ENCODE data around the gene ANO1.

Gene ANO1

DNA sequence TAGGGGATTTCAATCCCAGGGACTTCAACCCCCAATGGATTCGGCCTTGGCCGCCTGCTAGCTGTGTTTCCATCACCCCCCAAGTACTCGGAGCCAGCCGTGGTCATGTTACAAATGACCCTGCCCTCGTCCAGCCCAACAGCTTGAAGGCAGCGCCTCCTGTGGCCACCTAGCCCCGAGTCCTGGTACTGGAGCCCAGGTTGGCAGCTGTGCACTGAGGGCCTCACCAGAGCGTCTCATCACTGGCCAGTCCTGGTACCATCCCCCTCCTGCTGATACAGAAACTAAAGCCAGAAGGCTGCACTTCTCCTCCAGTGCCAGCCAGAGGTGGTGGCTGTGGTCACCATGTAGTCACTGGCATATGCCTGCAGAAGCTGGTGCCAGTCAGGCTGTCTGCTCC is 80.1 kb downstream of the ANO1 start:
- in situ Hi-C loops (cut with MboI; ENCODE audit: low sequenced_read_pairs): no loop called here

DNA sequence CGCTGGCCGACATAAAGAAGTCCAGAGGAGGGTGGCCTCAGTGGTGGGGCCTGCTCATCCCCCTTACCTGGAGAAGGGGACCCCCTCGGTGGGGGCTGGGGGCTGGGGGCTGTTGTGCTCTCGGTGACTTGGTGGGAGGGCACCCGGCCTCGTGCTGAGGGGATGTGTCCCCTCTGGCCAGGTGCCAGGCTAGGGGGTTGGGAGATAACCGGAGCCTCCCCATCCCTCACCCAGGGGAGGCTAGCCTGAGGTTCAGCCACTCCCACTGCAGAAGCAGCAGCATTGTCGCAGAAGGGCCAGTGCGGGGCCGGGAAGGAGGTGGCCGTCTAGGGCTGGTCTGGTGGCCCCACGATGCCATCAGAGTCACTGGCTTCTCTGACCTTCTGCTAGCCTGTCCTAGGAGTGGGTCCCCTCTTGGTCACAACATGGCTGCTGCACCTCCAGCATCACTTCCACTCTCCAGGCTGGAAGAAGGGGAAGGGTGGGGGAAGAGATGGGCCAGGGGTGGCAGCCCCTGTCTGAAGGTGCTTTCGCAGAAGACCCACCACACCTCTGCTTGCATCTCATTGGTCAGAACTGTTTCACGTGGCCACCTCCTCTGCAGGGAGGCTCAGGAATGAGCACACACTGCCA is 80.8 kb downstream of the ANO1 start:
- in situ Hi-C loops (cut with MboI; ENCODE audit: low sequenced_read_pairs): no loop called here

DNA sequence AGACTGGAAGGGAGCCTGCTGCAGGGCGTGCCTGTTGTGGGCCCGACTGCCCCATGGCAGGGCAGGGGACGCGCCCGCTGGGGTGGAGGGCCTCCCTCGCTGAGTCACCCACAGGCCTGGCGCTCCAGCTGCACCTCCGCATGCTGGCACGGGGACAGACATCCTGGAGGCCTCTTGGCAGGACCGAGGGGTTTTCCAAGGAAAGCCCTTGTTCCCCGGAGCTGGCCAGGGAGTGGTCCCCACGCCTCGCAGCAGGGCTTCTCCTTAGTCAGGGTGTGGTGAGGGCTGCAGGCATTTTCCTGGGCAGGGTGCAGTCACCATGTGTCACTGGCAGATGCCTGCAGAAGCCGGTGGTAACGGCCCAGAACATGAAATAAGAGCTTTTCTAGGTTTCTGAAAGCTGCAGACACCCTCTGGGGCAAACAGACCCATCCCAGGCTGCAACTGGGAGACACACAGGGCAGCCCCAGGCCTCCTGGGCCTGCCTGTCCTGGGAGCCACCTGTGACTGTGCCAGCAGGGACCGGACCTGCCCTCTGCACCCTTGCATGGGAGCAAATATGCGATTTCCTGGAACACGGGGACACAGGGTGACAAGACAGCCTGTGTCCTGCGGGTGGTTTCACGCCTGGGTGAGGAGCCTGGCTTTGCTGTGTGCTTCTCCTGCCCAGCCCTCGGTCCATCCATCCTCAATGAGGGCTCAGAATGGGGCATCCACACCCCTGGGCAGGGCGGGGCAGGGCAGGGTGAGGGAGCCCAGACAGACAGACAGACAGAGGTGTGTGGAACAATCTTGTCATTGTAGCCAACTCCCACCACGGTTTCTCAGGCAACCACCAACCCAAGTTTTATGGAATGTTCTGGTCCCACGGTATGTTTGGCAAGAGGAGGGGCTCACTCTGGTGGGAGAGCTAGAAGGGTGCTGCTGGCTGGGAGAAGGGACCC is 81.8 kb downstream of the ANO1 start:
- in situ Hi-C loops (cut with MboI; ENCODE audit: low sequenced_read_pairs): no loop called here

DNA sequence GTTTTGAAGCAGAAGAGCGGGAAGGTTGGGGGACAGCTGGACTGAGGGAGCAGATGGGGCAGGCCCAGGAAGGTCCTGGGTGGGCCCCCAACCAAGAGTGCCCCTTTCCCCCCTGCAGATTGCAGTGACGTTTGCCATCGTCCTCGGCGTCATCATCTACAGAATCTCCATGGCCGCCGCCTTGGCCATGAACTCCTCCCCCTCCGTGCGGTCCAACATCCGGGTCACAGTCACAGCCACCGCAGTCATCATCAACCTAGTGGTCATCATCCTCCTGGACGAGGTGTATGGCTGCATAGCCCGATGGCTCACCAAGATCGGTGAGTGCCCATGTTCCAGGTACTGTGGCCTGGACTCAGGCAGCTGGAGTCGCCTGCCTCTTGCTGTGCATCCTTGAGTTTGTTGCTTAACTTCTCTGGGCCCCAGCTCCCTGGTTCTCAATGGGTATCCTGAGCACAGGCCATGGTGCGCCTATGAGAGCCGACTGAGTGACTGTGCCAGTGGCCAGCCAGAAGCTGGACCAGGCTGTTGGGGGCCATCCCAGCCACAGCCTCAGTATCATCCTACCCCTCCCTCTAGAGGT is 83.0 kb downstream of the ANO1 start:
- in situ Hi-C loops (cut with MboI; ENCODE audit: low sequenced_read_pairs): no loop called here

DNA sequence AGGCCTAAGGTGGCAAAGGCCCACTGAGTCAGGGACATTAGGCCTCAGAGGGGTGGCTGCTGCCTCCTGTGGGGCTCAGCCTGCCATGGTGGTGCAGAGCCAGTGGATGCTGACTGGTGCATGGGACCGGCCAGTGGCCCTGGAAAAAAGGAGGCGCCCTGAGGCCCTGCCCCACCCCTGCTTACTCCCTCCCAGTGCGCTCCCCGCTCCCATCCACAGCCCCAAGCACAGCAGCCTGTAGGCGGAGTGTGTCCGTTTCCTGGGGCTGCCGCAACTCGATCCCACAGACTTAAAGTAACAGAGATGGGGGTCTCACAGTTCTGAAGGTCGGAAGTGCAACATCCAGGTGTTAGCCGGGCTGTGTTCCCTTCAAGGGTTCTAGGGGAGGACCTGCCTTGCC is 86.6 kb downstream of the ANO1 start:
- in situ Hi-C loops (cut with MboI; ENCODE audit: low sequenced_read_pairs): no loop called here

GRCh38 chr11:70167120-70167519 is 89.0 kb downstream of the ANO1 start:
- in situ Hi-C loops (cut with MboI; ENCODE audit: low sequenced_read_pairs): no loop called here

DNA sequence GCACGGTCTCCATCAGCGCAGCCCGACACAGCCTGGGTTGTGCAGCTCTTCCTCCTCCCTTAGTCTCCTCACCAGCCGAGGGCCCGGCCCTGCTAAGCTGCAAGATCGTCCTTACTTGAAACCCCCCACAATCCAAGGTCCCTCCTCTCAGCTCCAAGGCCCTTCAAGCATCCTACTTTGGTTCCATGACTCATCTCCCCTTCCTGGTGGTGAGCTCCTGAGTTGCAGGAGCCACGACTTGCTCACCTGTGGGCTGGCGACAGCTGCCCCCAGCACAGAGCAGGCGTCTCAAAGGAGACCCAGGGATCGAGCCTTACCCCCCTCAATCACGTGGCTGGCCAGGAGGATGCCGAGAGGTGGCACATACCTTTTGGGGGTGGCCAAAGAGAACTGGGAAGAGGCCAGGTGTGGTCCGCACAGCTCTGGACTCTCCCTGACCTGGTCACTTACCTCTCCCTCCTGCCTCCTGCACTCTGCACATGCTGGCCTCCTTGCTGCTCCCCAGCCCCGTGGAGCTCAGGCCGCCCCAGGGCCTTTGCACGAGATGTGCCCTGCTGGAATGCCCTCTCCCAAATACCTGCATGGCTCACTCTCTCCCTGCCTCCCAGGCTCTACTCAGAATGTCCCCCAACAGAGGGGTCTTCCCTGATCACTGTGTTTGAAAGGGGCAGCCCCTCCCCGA is 89.7 kb downstream of the ANO1 start:
- in situ Hi-C loops (cut with MboI; ENCODE audit: low sequenced_read_pairs): no loop called here

DNA sequence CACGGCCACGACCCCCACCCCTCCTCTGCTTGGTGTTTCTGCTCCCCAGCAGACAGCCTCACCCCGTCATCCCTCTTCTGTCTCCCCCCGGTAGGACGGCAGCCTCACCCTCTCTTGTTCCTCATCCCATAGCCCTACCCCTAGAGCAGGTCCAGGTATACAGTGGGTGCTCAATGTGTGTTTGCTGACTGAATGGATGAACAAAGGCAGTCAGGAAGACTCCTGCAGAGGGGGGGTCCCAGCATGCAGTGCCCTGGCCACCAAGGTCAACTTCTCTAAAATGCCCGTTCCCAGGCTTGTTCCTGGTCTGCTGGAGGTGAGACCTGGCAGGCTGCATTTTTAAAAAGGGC is 90.3 kb downstream of the ANO1 start:
- in situ Hi-C loops (cut with MboI; ENCODE audit: low sequenced_read_pairs): no loop called here

DNA sequence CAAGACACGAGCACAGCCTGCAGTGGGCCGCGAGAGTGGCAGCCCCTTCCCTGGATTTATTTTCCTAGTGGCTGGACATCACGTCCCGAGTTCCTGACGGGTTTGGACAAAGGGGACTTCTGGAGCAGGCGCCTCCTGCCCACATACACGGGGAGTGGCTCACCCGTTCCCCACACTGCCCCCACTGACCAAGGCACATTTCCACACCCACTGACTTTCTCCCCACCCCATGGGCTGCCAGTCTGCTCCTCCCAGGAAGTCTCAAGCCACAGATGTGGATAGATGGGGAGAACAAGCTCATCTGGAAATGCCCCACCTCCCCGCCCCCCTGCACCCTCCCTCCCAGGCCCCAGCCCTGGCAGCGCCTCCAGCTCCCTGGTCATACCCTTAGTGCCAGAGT is 91.0 kb downstream of the ANO1 start:
- in situ Hi-C loops (cut with MboI; ENCODE audit: low sequenced_read_pairs): no loop called here

GRCh38 chr11:70169632-70170031 is 91.5 kb downstream of the ANO1 start:
- in situ Hi-C loops (cut with MboI; ENCODE audit: low sequenced_read_pairs): no loop called here

GRCh38 chr11:70170596-70171210 is 92.6 kb downstream of the ANO1 start:
- in situ Hi-C loops (cut with MboI; ENCODE audit: low sequenced_read_pairs): no loop called here

GRCh38 chr11:70173018-70173417 is 94.9 kb downstream of the ANO1 start:
- in situ Hi-C loops (cut with MboI; ENCODE audit: low sequenced_read_pairs): no loop called here

DNA sequence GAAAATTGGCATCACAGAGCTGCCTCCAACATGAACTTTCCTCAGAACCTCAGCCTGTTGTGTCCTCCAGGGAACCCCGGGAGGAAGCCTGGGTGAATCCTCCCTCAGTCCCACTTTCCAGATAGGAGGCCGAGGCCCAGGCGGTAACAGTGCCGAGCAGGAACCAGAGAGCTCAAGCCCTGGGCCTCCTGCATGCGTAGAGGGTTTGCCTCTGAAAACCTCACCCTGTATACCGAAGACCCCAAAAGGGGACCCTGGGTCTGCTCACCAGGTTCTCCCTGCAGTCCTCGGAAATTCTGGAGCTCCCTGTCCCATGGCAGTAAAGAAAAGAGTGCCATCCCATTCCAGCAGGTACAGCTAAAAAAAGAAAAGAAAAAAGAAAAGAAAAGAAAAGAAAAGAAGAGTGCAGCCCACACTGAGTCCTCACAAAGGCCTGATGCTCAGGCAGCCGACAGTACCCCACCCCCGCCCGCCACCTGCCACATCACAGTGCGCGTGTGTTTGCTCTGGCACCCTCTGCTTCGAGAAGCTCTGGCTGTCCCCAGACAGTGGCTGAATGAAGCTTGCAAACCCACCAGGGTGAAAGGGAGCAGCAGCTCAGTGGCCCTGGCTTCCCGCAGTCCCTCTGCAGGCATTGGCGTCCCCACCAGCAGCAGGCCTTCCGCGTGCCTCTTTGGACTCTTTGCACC is 96.6 kb downstream of the ANO1 start:
- in situ Hi-C loops (cut with MboI; ENCODE audit: low sequenced_read_pairs): no loop called here

GRCh38 chr11:70175236-70175698 is 97.2 kb downstream of the ANO1 start:
- in situ Hi-C loops (cut with MboI; ENCODE audit: low sequenced_read_pairs): no loop called here

- in situ Hi-C loops (cut with MboI; ENCODE audit: low sequenced_read_pairs): no loop called here
Measured at GRCh38 chr11:70176940-70177689, 99.0 kb downstream of the ANO1 start.

DNA sequence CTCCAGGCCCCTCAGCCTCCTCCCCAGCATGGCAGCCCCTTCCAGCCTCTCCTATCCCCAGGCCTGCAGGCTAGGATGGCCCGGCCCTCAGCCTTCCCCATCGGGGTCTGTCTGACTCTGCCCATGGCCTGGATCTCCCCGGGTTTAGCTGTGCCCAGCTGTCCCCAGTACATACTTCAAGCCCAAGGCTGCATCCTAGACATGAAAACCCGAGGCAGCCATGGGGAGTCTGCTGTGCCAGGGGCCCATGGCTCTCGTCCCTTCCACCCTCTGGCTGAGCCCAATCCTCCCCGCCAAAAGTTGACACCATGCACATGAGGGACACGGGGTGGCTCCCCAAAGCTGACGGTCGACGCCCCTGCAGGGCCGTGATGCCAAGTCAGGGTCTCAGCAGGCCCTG is 102.8 kb downstream of the ANO1 start:
- in situ Hi-C loops (cut with MboI; ENCODE audit: low sequenced_read_pairs): no loop called here

DNA sequence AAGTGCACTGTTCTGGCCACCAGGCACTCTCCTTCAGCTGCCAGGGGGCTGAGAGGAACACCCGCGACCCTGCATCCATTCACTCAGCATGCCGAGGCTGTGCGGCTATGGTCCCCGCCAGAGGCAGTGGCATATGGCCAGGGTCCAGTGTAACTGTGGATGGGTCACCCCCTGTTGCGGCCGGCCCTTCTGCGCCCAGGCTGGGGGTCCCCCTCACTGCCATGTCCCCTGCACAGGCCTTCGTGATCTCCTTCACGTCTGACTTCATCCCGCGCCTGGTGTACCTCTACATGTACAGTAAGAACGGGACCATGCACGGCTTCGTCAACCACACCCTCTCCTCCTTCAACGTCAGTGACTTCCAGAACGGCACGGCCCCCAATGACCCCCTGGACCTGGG is 104.1 kb downstream of the ANO1 start:
- in situ Hi-C loops (cut with MboI; ENCODE audit: low sequenced_read_pairs): no loop called here

- in situ Hi-C loops (cut with MboI; ENCODE audit: low sequenced_read_pairs): no loop called here
Measured at GRCh38 chr11:70183032-70183431, 104.9 kb downstream of the ANO1 start.

DNA sequence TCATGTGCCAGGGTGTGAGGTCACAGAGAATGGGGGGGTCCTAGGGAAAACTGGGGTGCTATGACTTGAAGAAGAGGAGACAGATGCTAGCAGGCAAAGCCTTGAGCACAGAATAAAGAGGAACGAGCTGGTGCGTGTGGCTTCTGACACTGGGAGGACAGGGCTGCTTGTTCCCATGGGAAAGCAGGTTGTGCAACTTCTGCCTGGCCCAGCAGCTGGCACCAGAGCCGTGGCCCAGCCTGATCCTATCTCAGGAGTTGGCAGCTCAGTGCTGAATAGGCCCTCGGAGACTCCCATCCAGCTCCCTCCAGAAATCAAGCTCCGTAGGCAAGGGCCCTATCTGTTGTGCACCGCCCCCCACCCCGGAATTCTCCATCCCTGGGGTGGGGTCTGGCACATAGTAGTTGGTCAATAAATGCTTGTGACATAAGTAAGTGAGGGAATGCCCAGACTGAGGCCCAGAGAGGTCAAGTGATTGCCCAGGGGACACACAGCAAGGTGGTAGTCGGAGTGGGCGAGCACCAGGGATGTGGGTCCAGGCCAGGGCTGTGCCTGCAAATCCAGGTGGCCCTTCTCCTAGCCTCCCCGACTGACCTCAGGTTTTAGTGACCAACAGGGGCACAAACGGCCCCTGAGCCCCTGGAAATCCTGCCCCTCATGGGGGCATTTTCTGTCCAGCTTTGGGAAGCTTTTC is 105.5 kb downstream of the ANO1 start:
- in situ Hi-C loops (cut with MboI; ENCODE audit: low sequenced_read_pairs): no loop called here

All from hTERT RPE-1 (cell line).